GM12878 (cell line): ENCODE results near the gene MXD1. TPM values are rescaled to one million over a fixed set of nuclear protein-coding genes. Genes with fewer than 3 reads are reported as not detected.
A peak's percentile ranks its signal among the peaks of the same experiment; 100 is the strongest.

ENCODE experiments used
- ATF7 ChIP-seq: fragments of 450-650 bp; IDR thresholded peaks from 2 replicates; pipeline ENCODE4 v1.6.1; 2016; ENCODE audit warnings: low read depth, mild to moderate bottlenecking
- BRCA1 ChIP-seq: IDR thresholded peaks from 2 replicates; pipeline ENCODE4 v1.6.1; 2011; ENCODE audit warnings: low read depth, low read length, improper control_type of control experiment
- CREB1 ChIP-seq: IDR thresholded peaks from 2 replicates; pipeline ENCODE4 v1.6.1; 2012; ENCODE audit warnings: low read depth, mild to moderate bottlenecking, inconsistent platforms
- CUX1 ChIP-seq: IDR thresholded peaks from 2 replicates; pipeline ENCODE4 v1.6.1; 2012; ENCODE audit warnings: improper control_type of control experiment, low read depth, low read length; ENCODE audit not compliant: insufficient replicate concordance
- IRF4 ChIP-seq: IDR thresholded peaks from 2 replicates; pipeline ENCODE4 v1.6.1; 2011; ENCODE audit warnings: low read depth, low read length
- IRF5 ChIP-seq: fragments of 450-650 bp; IDR thresholded peaks from 2 replicates; pipeline ENCODE4 v1.6.1; 2017; ENCODE audit warnings: borderline replicate concordance
- KDM1A ChIP-seq: fragments of 200-600 bp; sonication (generic); IDR thresholded peaks from 2 replicates; pipeline ENCODE4 v1.6.1; 2016; ENCODE audit warnings: borderline replicate concordance
- NFYA ChIP-seq: IDR thresholded peaks from 2 replicates; pipeline ENCODE4 v1.6.1; 2011; ENCODE audit warnings: low read depth, mild to moderate bottlenecking, low read length, improper control_type of control experiment, borderline replicate concordance
- NR2C2 ChIP-seq: IDR thresholded peaks from 2 replicates; pipeline ENCODE4 v1.6.1; 2011; ENCODE audit warnings: borderline replicate concordance, low read depth; ENCODE audit not compliant: control insufficient read depth, insufficient read length
- RFX5 ChIP-seq: IDR thresholded peaks from 2 replicates; pipeline ENCODE4 v1.6.1; 2011; ENCODE audit warnings: low read depth, low read length, improper control_type of control experiment
- RUNX3 ChIP-seq: IDR thresholded peaks from 2 replicates; pipeline ENCODE4 v1.6.1; 2012; ENCODE audit warnings: low read length, inconsistent platforms
- ZBED1 ChIP-seq: IDR thresholded peaks from 2 replicates; pipeline ENCODE4 v1.6.1; 2016; ENCODE audit warnings: borderline replicate concordance
- ZNF207 ChIP-seq: fragments of 450-650 bp; IDR thresholded peaks from 2 replicates; pipeline ENCODE4 v1.6.1; 2014; ENCODE audit warnings: antibody characterized with exemption, mild to moderate bottlenecking, borderline replicate concordance
- polyA plus RNA-seq, 11 experiments: library from polyadenylated mRNA; depleted of rRNA in 4 of 11; unstranded in 6 of 11; stranded (reverse) in 5 of 11; fragments of >200 nt; fragmentation: Nextera tagmentation in 4 of 11; fragmentation: Illumina TruSeq in 1 of 11; extraction: Ambion mirVana in 4 of 11; extraction: Trizol in 1 of 11; gene quantifications; 1 replicate in 1 of 11; 2 replicates in 10 of 11; pipeline versions ENCODE4 v1.2.1 to v1.2.3, GENCODE V29; 2011 to 2016; ENCODE audit warnings: inconsistent platforms in 2 of 11, missing spikeins in 2 of 11, low read depth in 1 of 11
- total RNA-seq, 4 experiments: library from RNA; depleted of rRNA in 3 of 4; stranded (reverse); fragments of >200 nt in 3 of 4; fragmentation: Illumina TruSeq in 1 of 4; extraction: Trizol in 1 of 4; gene quantifications; 2 replicates each; pipeline versions ENCODE4 v1.2.1 to v1.2.3, GENCODE V29; 2013 to 2021
- TF ChIP-seq, protein P1 (sequence below): fragments of 450-650 bp; formaldehyde crosslinking; IDR thresholded peaks from 2 replicates; pipeline ENCODE4 v1.4.0; 2020; ENCODE audit warnings: mild to moderate bottlenecking, moderate library complexity
- TF ChIP-seq, protein P2 (sequence below): IDR thresholded peaks from 2 replicates; pipeline ENCODE4 v1.6.1; 2011; ENCODE audit warnings: borderline replicate concordance, low read depth, mild to moderate bottlenecking, moderate library complexity, low read length; ENCODE audit not compliant: insufficient read depth, poor library complexity, severe bottlenecking
- TF ChIP-seq, protein P3 (sequence below): IDR thresholded peaks from 2 replicates; pipeline ENCODE4 v1.6.1; 2012; ENCODE audit warnings: low read depth, low read length, improper control_type of control experiment

The MXD1 gene
- total and polyA plus RNA-seq, 10 of the 15 experiments (the other 5 are each of a cell fraction or from before 2014, with no cell fraction given) = 2.2 to 10.2 (median 3.3) TPM

DNA sequence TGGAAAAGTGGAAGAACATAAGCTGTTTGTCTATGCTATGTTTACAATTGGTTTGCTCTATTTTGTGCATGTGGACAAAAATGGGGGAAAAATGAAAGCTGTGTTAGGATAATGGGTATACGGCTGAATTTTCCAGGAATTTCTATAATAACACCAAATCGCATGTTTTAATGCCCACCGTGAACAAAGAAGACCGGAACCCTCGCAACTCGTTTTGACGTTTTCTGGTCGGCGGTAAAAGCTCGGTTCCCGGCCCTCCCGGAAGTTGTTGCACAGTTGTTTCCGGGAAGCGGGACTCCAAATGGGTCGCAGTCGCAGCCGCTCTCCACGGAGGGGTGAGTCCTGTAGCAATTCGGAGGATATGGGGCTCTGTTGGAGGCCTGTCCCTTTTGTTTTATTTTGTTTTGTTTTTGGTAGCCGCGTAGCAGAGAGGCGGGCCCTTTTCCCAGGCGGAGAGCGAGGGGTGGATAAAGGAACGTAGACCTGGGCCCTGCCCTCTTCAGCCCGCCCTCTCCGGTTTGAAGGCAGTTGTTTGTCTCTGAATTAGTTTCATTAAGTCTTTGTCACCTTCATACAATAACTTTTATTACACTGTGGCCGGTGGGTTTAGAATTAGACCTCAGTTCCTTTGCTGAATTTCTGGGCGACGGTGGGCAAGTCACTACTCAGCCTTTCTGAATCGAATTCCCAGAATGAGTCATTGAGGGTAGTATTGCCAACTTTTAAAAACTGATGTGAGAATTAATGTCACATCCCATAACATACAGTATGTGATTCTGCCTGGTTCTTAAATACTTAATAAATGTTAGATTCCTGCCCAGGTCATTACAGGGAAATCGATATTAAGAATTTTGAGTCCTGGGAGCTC, 21.0 kb upstream of the MXD1 start, which contains the start of gene SNRNP27 (continued):
- no peak for TF ChIP-seq NR2C2
- 0 out of 2 replicates have a peak, but pooled peaks have one; percentile 35 for TF ChIP-seq ZBED1
- TF ChIP-seq NFYA = no peak
- peak; percentile 63 for TF ChIP-seq ATF7
- no peak for TF ChIP-seq RFX5
- TF ChIP-seq, protein P1, sequence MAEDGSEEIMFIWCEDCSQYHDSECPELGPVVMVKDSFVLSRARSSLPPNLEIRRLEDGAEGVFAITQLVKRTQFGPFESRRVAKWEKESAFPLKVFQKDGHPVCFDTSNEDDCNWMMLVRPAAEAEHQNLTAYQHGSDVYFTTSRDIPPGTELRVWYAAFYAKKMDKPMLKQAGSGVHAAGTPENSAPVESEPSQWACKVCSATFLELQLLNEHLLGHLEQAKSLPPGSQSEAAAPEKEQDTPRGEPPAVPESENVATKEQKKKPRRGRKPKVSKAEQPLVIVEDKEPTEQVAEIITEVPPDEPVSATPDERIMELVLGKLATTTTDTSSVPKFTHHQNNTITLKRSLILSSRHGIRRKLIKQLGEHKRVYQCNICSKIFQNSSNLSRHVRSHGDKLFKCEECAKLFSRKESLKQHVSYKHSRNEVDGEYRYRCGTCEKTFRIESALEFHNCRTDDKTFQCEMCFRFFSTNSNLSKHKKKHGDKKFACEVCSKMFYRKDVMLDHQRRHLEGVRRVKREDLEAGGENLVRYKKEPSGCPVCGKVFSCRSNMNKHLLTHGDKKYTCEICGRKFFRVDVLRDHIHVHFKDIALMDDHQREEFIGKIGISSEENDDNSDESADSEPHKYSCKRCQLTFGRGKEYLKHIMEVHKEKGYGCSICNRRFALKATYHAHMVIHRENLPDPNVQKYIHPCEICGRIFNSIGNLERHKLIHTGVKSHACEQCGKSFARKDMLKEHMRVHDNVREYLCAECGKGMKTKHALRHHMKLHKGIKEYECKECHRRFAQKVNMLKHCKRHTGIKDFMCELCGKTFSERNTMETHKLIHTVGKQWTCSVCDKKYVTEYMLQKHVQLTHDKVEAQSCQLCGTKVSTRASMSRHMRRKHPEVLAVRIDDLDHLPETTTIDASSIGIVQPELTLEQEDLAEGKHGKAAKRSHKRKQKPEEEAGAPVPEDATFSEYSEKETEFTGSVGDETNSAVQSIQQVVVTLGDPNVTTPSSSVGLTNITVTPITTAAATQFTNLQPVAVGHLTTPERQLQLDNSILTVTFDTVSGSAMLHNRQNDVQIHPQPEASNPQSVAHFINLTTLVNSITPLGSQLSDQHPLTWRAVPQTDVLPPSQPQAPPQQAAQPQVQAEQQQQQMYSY = no peak
- peak; percentile 54; the same call in 1 of the 2 replicates for TF ChIP-seq ZNF207
- peak; percentile 38; the same call in 1 of the 2 replicates for TF ChIP-seq IRF4
- no peak for TF ChIP-seq KDM1A
- TF ChIP-seq RUNX3 = peak; percentile 73
- no peak for TF ChIP-seq IRF5
- TF ChIP-seq, protein P2, sequence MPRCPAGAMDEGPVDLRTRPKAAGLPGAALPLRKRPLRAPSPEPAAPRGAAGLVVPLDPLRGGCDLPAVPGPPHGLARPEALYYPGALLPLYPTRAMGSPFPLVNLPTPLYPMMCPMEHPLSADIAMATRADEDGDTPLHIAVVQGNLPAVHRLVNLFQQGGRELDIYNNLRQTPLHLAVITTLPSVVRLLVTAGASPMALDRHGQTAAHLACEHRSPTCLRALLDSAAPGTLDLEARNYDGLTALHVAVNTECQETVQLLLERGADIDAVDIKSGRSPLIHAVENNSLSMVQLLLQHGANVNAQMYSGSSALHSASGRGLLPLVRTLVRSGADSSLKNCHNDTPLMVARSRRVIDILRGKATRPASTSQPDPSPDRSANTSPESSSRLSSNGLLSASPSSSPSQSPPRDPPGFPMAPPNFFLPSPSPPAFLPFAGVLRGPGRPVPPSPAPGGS = peak; percentile 80
- TF ChIP-seq CUX1 = no peak
- no peak for TF ChIP-seq BRCA1
- TF ChIP-seq CREB1 = peak; percentile 75; the same call in 1 of the 2 replicates
- TF ChIP-seq, protein P3, sequence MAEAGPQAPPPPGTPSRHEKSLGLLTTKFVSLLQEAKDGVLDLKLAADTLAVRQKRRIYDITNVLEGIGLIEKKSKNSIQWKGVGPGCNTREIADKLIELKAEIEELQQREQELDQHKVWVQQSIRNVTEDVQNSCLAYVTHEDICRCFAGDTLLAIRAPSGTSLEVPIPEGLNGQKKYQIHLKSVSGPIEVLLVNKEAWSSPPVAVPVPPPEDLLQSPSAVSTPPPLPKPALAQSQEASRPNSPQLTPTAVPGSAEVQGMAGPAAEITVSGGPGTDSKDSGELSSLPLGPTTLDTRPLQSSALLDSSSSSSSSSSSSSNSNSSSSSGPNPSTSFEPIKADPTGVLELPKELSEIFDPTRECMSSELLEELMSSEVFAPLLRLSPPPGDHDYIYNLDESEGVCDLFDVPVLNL = no peak
